PFSK-1 (cell line): ENCODE measurements around the gene NUCB2.

Experiments
- FOXP2 ChIP-seq: optimal IDR thresholded peaks from 2 replicates; pipeline ENCODE3; 2011; ENCODE audit warnings: borderline replicate concordance, control low read depth, inconsistent platforms; ENCODE audit not compliant: insufficient read depth; ENCODE audit errors: extremely low read length, extremely low read depth
- POLR2AphosphoS5 ChIP-seq: IDR thresholded peaks from 2 replicates; pipeline ENCODE4 v1.6.1; 2012; ENCODE audit warnings: low read depth, mild to moderate bottlenecking, control low read depth, low read length, moderate library complexity
- REST ChIP-seq, 2 experiments: IDR thresholded peaks; 2 replicates each; pipeline versions ENCODE4 v1.6.1 to v1.8.0; 2011 to 2012; ENCODE audit warnings: low read depth in 2 of 2, low read length in 2 of 2, control low read depth in 1 of 2, inconsistent platforms in 1 of 2, mild to moderate bottlenecking in 1 of 2, moderate library complexity in 1 of 2; ENCODE audit not compliant: insufficient read depth in 1 of 2

GRCh38 chr11:17230867-17231851 is 45.4 kb upstream of the NUCB2 start:
- TF ChIP-seq REST (IDR thresholded peaks at IDR 0.05; ENCODE audit: insufficient read depth in 1 of 2, low read depth in 2 of 2, low read length in 2 of 2) (no peak), FOXP2 (no peak), POLR2AphosphoS5 (no peak)
